Esophagus squamous epithelium (tissue), 5 donors: ENCODE results near the gene ANP32B. TPM values are rescaled to one million over a fixed set of nuclear protein-coding genes. Genes with fewer than 3 reads are reported as not detected.

Experiments used
- DNase-seq: peaks from one replicate; lab custom pipeline; 2025; lab: John Stamatoyannopoulos, UW
- H3K27ac ChIP-seq, 4 donors: fragments of 200-600 bp; sonication (generic); one replicate each; pipeline ENCODE4 v1.5.1; 2016 to 2019; ENCODE audit warnings: mild to moderate bottlenecking in 1 of 4
- H3K27me3 ChIP-seq, 4 donors: fragments of 200-600 bp; sonication (generic); 1 replicate in 3 of 4; 2 replicates in 1 of 4; pipeline versions ENCODE4 v1.5.1 to v1.6.0; 2017 to 2021; ENCODE audit warnings: antibody characterized with exemption in 1 of 4
- H3K36me3 ChIP-seq, 3 donors: fragments of 200-600 bp; sonication (generic); one replicate each; pipeline ENCODE4 v1.5.1; 2016 to 2019
- H3K4me1 ChIP-seq, 3 donors: fragments of 200-600 bp; sonication (generic); one replicate each; pipeline ENCODE4 v1.5.1; 2017 to 2019
- H3K4me3 ChIP-seq, 4 donors: fragments of 200-600 bp; sonication (generic); 1 replicate in 3 of 4; 2 replicates in 1 of 4; pipeline ENCODE4 v1.5.1; 2016 to 2019; ENCODE audit warnings: mild to moderate bottlenecking in 2 of 4, moderate library complexity in 1 of 4
- H3K9me3 ChIP-seq, 3 donors: fragments of 200-600 bp; sonication (generic); one replicate each; pipeline ENCODE4 v1.5.1; 2016 to 2019
- POLR2A ChIP-seq, 4 donors: fragments of 450-650 bp; IDR thresholded peaks; one replicate each; pipeline ENCODE4 v1.6.1; 2017; ENCODE audit warnings: antibody characterized with exemption in 4 of 4, mild to moderate bottlenecking in 4 of 4, moderate library complexity in 3 of 4
- WGBS, 2 donors: methylation state at CpG; one replicate each; pipeline ENCODE4 v1.1.5; 2018; 5-methylcytosine and 5-hydroxymethylcytosine counted together
- intact Hi-C: fragments of 100-400 bp; cut with DNase I; formaldehyde crosslinking; loops from one replicate; pipeline ENCODE4 v1.15.0; 2022
- total RNA-seq, 4 donors: library from RNA; depleted of rRNA; stranded (reverse); fragments of >200 nt; gene quantifications; one replicate each; pipeline ENCODE4 v1.1.0, GENCODE V29; 2016
- TF ChIP-seq, protein P1 (sequence below), 6 experiments: fragments of 450-650 bp in 4 of 6; fragments of 200-600 bp in 2 of 6; sonication (generic) in 2 of 6; IDR thresholded peaks; one replicate each; pipeline ENCODE4 v1.5.1; 2016 to 2019; ENCODE audit warnings: antibody characterized with exemption in 6 of 6, mild to moderate bottlenecking in 4 of 6, moderate library complexity in 4 of 6
- donor health status: DM: yes; HTN: yes; CAD: no.

ANP32B gene
- total RNA-seq, 4 donors from 2014 or later, result 21.9 to 41.8 (median 28.4) TPM

- Histone ChIP-seq H3K36me3 (no peaks in the 10 kb centered on the region), H3K9me3 (no peaks in the 10 kb centered on the region), H3K27ac (no peak overlapping the region), H3K27me3 (peaks cover 0 to 19% (median 0%) of the 10 kb centered on the region in 4 donors), H3K4me3 (no peak overlapping the region), H3K4me1 (no peaks in the 10 kb centered on the region)
- intact Hi-C loops, result no loop called here
- DNase-seq, result no peak
- TF ChIP-seq, protein P1, sequence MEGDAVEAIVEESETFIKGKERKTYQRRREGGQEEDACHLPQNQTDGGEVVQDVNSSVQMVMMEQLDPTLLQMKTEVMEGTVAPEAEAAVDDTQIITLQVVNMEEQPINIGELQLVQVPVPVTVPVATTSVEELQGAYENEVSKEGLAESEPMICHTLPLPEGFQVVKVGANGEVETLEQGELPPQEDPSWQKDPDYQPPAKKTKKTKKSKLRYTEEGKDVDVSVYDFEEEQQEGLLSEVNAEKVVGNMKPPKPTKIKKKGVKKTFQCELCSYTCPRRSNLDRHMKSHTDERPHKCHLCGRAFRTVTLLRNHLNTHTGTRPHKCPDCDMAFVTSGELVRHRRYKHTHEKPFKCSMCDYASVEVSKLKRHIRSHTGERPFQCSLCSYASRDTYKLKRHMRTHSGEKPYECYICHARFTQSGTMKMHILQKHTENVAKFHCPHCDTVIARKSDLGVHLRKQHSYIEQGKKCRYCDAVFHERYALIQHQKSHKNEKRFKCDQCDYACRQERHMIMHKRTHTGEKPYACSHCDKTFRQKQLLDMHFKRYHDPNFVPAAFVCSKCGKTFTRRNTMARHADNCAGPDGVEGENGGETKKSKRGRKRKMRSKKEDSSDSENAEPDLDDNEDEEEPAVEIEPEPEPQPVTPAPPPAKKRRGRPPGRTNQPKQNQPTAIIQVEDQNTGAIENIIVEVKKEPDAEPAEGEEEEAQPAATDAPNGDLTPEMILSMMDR (IDR thresholded peaks at IDR 0.05), result no peak
- no peak for TF ChIP-seq POLR2A (IDR thresholded peaks at IDR 0.05)
- WGBS, 2 donors, result 79 to 87% methylated on average over 5 of the region's 5 CpGs
Observed at GRCh38 chr9:97962575-97962974, 20.6 kb upstream of the ANP32B start.

DNA sequence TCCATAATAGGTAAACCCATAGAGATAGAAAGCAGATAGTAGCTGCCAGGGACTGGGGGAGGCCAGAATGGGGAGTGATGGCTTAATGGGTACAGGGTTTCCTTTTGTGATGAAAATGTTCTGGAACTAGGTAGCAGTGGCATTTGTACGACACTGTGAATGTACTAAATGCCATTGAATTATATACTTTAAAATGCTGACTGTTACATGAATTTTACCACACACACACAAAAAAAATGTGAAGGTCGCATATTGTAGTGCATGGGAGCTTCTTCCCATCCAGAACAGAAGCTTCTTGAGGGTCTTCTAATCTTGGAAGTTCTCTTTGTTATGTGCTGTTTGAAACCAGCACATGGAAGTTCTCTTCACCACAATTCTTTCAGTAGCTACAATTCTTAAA, 19.9 kb upstream of the ANP32B start:
- intact Hi-C loops, result no loop called here
- H3K27me3 ChIP-seq, result peaks cover 0 to 24% (median 0%) of the 10 kb centered on the region in 4 donors
- no peak for DNase-seq
- H3K4me1 ChIP-seq, result no peaks in the 10 kb centered on the region
- no peak overlapping the region for H3K4me3 ChIP-seq
- TF ChIP-seq, protein P1 (IDR thresholded peaks at IDR 0.05), result no peak
- TF ChIP-seq POLR2A (IDR thresholded peaks at IDR 0.05), result no peak
- WGBS, 2 donors, result 65 to 79% methylated on average over 2 of the region's 2 CpGs
- H3K27ac ChIP-seq, result no peak overlapping the region
- H3K9me3 ChIP-seq, result no peaks in the 10 kb centered on the region
- H3K36me3 ChIP-seq, result no peaks in the 10 kb centered on the region

GRCh38 chr9:97964901-97965300, 18.2 kb upstream of the ANP32B start:
- TF ChIP-seq, protein P1 (IDR thresholded peaks at IDR 0.05), result no peak
- TF ChIP-seq POLR2A (IDR thresholded peaks at IDR 0.05), result no peak
- DNase-seq, result no peak
- Histone ChIP-seq H3K36me3 (no peaks in the 10 kb centered on the region), H3K9me3 (no peaks in the 10 kb centered on the region), H3K4me3 (no peak overlapping the region), H3K27me3 (peaks cover 0 to 41% (median 0%) of the 10 kb centered on the region in 4 donors), H3K27ac (no peak overlapping the region), H3K4me1 (no peaks in the 10 kb centered on the region)
- intact Hi-C loops, result no loop called here

DNA sequence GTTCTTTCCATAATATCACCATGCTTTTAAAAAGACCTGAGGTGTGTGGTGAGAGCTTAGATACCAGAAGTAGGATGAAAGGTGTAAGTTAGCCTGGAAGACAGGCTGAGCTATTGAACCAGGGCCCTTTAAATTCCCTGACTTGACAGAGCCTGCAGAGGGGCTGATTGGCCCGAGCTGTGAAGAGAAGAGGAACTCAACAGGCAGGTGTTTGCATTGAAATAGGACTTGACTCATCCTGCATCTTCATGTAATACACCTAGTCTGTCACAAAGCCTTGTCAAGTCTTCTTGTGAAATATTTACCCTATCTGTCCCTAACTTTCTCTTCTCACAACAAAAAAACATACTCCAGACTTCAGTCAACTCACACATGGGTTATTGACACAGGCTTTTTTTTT, 16.6 kb upstream of the ANP32B start:
- TF ChIP-seq, protein P1 (IDR thresholded peaks at IDR 0.05), result no peak
- TF ChIP-seq POLR2A (IDR thresholded peaks at IDR 0.05), result no peak
- H3K9me3 ChIP-seq, result no peaks in the 10 kb centered on the region
- WGBS, 2 donors, result 5 to 16% methylated on average over 1 of the region's 1 CpG

GRCh38 chr9:97969014-97969413, 14.1 kb upstream of the ANP32B start:
- H3K27me3 ChIP-seq, result peaks cover 0 to 70% (median 0%) of the 10 kb centered on the region in 4 donors
- H3K36me3 ChIP-seq, result no peaks in the 10 kb centered on the region
- H3K9me3 ChIP-seq, result no peaks in the 10 kb centered on the region
- no peak overlapping the region for H3K4me3 ChIP-seq
- no peak overlapping the region for H3K27ac ChIP-seq
- TF ChIP-seq POLR2A (IDR thresholded peaks at IDR 0.05), result no peak
- TF ChIP-seq, protein P1 (IDR thresholded peaks at IDR 0.05), result no peak
- intact Hi-C loops, result no loop called here
- WGBS, 2 donors, result 70 to 90% methylated on average over 2 of the region's 2 CpGs
- no peaks in the 10 kb centered on the region for H3K4me1 ChIP-seq
- no peak for DNase-seq

More for the DNA sequence above, 16.6 kb upstream of the ANP32B start:
- DNase-seq, result no peak
- H3K27me3 ChIP-seq, result peaks cover 0 to 55% (median 0%) of the 10 kb centered on the region in 4 donors
- intact Hi-C loops, result no loop called here
- no peak overlapping the region for H3K27ac ChIP-seq
- H3K4me3 ChIP-seq, result no peak overlapping the region
- no peaks in the 10 kb centered on the region for H3K4me1 ChIP-seq
- H3K36me3 ChIP-seq, result no peaks in the 10 kb centered on the region
